ENCODE data around the gene PIP5K1B.
A peak's percentile ranks its signal among the peaks of the same experiment; 100 is the strongest.
"Not testable (repeated sequence)": the region's sequence is repeated elsewhere in the genome, so short reads cannot be mapped to it uniquely, and the experiment has no call there.

The PIP5K1B gene

DNA sequence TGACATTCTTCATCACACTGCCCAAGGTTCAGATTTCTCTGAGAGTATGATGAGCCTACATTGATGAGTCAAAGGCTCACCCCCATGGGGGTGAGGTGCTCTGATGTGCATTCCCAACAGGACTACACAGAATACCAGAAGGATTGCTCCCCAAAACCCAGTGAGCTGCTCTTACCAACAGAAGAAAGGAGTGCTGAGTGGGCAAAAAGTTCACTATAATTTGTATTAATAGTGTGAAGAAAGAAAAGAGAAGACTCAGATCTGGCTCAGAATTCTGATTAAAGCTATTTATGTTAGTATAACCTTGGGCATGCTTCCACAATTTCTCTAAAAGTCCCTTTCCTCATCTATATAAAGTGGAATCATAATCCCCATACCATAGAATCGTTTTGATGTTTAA, 262.8 kb downstream of the PIP5K1B start:
- DNase-seq: no peak

DNA sequence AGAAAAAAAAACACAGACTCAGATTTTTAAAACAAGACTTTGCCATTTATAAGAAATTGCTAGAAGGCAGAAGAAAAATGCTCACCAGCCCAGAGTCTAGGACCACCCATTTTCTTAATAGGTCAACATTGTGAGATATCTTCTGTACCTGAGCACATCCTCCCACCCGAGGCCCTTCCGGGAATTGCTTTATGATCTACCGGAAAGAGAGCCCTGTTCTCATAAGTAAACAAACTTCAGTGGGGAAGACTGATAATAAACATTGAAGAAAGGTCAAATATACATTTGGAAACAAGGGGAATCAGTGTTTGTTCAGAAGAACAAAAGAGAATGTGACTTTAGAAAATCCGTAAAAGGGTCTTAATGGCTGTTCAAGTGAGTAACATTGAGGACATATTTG, 264.5 kb downstream of the PIP5K1B start:
- DNase-seq: no peak

DNA sequence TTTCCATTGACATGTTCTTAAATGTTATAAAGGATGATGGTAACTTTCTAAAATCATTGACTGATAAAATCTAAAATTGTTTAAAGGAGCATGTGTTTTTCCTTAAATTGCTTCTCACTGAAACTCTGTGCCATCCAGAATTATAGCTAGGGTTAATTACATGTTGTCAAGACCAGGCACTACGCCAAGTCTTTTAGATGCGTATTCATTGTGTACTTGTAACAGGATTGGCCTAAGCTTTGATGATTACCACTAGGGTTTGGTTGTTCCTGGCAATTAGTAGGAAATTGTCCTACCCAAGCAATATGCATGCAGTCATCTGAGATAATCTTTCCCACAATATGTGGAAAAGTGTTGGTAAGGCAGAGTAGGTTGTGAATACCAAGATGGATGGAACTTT, 265.1 kb downstream of the PIP5K1B start:
- no peak for DNase-seq

DNA sequence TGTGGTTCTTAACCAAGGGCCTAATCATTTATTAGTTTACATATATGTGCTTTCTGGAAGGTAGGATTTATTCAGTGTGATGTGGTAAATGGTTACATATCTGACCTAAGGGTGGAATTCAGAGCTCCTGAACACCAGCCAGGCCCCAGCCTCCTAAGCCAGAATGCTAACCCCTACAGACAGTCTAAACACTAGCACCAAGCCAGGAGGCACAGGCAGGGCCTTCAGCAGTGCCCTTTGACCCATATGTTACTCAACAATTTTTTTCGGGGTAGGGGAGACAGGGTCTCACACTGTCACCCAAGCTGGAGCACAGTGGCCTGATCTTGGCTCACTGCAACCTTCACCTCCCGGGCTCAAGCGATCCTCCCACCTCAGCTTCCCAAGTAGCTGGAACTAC, 268.6 kb downstream of the PIP5K1B start:
- no peak for DNase-seq

DNA sequence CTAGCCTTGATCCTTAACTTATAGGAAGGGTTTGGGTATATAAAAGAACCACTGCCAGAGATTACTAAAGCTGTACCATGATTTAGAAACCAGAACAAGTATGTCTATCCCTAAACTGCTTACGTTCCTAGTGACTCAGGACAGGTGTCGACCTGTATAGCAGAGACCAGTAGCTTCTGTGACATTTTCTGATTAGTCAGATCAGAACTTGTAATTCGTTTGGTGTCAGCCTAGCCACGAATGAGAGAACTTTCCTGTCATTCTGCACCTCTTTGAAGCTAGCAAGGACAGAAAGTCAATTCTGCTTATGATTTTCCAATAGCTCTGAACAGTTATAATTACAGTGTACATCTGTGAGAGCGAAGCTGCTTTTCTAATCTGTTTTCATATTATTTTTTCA, 269.4 kb downstream of the PIP5K1B start:
- no peak for DNase-seq

DNA sequence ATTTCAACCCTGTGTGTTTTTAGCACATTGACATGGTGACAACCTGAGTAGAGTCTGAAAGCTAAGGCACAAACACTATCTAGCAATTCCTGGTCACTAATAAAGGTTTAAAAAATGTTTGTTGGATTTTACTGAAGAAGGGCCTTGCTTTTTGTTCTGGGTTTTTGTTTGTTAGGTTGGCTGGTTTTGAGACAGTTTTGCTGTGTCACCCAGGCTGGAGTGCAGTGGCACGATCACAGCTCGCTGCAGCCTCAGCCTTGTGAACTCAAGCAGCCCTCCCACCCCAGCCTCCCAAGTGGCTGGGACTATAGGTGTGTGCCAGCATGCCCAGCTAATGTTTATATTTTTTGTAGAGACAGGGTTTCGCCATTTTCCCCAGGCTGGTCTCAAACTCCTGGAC, 269.9 kb downstream of the PIP5K1B start:
- no peak for DNase-seq

DNA sequence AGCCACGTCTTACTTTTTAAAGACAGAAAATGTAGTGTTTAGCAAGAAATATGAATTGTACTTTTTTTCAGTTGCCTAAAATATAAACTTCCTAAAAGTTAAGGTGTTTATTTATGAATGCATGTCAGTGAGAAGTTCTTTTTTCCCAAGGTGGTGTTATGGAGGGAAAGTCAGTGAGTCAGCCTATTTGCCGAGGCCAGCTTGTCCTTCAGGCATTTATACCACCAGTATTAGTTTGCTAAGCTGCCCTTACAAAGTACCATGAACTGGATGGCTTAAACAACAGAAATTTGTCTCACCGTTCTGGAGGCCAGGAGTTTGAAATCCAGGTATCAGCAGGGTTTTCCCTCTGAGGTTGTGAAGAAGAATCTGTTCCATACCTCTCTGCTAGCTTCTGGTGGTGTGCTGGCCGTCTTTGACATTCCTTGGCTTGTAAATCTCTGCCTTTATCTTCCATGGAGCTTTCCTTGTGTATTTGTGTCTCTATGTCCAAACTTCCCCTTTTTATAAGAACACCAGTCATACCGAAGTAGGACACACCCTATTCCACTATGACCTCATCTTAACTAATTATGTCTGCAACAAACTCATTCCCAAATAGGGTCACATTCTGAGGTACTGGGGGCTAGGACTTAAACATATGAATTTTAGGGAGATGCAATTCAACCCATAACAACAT, 270.5 kb downstream of the PIP5K1B start:
- no peak for DNase-seq

DNA sequence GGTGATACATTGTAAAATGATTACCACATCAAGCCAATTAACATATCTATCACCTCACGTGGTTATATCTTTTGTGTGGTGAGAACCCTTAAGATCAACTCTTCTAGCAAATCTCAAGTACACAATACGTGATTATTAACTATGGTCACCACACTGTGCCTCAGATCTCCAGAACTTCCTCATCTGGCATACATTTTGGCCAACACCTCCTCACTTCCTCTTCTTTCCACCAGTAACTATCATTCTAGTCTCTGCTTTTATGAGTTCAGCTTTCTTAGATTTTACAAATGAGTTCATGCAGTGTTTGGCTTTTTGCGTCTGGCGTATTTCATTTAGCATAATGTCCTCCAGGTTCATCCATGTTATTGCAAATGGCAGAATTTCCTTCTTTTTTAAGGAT, 273.0 kb downstream of the PIP5K1B start:
- no peak for DNase-seq

DNA sequence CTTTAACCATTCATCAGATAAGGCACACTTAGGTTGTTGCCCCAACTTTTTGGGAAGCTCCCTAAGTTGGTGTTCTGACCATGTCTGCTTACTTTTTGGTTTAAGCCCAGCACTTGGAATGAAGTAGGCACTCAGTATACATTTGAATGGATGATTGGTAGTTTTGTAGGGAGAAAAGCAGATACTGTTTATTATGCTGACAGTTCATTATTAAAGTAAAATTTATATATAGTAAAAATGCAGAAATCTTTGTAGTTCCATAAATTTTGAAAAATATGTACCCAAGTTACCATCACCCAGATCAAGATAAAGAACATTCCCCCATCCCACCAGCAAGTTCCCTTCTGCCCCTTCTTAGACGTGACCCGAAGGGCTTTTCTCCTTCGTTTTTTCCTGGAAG, 273.5 kb downstream of the PIP5K1B start:
- no peak for DNase-seq

DNA sequence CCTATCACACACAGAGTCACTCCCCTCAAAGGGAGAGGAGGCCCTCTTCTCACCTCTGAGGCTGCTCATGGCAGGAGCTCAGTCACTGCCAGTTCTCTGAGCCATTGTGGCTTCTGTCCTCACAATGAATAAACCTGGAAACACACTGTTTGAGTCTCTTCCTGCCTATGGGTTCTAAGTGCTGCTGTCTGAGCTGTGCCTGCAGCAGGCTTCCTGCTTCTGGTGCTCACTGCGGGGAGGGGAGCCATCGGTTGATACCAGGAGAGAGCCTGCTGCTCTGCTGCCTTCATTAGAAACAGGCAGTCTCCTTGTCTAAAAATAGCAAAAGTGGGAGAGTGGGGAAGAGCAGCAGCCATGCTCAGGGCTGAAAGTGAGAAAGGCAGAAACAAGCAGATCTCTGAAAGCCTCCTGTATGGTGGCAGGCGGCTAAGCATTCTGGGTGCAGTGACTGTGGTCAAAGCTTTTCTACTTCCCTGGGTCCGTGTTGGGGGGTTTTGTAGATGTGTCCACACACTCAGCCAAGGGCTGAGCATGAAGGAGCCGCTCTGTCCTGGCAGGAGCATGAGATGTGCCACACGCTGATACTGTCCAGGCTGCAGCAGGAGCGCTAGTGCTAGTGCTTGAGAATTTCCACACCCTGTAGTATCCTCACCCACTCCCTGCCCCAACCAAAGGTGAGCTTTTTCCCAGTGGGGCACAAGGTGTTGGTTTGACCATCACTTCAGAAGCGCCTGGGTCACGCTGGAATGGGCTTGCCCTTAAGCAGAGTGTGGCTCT, 274.7 kb downstream of the PIP5K1B start:
- DNase-seq: no peak

DNA sequence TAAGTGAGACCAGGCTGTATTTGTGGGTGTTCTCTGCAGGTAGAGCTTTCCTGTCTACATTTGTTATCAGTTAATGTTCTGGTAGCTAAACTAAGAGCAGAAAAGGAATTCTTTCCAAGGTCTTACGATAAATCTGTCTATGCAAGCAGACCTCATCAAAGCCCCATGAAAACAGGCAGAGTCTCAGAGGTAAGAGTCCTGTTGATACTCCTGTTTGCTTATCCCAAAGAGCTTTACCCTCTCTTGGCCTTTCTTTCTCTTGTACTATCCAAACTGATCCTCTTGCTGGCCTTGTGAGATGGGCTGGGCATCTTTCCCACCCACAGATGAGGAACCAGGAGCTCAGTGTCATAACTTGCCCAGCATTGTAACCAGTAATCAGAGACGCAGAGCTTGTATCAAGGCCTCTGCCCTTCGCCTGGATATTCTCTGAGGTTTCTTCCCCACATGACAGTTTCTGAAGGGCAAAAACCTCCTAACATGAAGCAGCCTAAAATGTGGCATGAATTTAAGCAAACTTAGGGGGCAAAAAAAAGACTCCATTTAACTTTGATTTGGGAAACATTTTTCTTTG, 275.4 kb downstream of the PIP5K1B start:
- no peak for DNase-seq

DNA sequence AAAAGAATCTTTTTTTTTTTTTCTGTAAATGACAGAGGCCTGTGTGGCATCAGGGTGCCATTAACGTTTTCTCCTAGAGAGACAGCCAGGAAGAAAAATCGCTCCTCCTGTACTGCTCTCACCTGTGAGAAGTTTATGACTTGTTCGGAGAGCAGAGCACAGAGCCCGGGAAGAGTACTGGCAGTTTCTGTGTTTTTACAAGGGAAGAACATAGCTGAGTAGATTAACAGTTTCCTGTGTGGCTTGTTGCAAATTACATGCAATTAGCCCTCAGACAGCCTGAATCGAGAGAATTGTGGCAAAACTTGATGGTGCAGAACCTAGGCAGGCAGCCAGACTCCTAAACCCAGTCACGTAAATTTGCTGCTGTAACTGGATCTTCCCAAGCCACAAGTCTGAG, 276.7 kb downstream of the PIP5K1B start:
- DNase-seq: no peak

DNA sequence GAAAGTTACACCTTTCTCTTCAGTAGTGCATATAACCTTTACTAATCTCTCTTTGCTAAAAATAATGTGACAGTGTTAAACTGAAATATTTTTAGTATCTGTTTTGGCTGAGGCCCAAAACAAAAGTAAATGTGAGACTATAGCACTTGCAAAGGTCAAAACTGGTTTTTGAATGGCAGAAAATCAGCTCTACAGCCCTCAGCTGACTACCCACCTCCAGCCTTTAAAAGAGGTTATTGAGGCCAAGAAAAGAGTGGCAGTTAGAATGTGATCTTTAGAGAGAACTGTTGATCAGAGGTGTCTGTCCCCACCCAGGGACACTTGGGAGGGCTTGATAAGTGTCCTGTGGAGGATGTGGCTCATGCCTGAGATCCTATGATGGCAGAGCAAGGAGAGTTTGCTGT, 278.0 kb downstream of the PIP5K1B start:
- no peak for DNase-seq

DNA sequence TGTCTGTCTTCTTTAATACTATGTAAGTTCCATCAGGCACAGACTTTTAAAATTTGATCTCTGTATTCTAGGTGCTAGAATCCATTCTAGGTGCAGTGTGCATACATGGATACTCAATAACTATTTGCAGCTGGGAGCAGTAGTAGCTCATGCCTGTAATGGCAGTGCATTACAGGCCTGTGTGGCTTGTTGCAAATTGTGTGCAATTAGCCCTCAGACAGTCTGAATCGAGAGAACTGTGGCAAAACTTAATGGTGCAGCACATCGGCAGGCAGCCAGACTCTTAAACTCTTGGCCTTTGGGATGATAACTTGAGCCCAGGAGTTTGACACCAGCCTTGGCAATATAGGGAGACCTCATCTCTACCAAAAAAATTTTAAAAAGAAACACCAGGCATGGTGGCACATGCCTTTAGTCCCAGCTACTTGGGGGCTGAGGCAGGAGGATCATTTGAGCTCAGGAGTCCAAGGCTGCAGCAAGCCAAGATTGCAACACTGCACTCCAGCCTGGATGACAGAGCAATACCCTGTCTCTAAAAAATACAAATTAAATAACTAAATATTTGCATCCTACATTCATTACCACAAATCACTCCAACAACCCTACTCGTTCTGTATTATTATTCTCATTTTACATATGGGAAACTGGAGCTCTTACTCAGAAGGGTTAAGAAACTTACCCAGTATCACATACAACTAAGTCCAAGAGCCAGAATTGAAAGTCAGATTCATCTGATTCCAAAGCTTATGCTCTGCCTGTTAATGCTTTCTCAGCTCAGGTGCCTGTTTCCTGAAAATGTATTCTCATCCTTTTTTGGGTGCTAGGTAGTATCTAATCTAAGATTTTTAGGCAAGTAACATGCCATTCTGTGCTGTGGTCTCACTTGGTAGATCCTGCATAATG, 278.7 kb downstream of the PIP5K1B start:
- DNase-seq: no peak

DNA sequence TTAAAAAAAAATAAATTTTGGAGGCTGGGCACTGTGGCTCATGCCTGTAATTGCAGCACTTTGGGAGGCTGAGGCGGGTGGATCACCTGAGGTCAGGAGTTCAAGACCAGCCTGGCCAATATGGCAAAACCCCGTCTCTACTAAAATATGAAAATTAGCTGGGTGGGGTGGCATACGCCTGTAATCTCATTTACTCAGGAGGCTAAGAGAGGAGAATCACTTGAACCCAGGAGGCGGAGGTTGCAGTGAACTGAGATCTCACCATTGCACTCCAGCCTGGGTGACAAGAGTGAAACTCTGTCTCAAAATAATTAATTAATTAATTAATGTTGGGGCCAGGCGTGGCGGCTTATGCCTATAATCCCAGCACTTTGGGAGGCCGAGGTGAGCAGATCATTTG, 281.9 kb downstream of the PIP5K1B start:
- not testable (repeated sequence) for DNase-seq

DNA sequence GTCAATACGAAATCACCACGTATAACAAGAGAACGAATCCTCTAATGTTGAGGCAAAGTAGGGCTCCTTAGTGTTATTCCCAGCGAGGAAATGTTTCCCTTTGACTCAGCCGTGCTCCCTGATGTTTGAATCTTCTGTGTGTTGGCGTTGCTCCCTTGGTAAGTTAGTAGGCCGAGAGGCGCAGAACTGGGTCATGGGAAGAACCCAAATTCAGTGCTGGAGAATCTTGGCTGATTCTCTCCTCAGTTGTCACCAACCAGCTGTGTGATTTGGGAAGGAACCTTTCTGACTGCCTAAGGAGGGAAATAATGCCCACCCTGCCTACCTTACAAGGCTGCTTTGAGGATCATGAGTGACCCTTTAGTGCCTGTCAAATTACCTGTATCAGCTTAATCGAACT, 286.4 kb downstream of the PIP5K1B start:
- DNase-seq: no peak

DNA sequence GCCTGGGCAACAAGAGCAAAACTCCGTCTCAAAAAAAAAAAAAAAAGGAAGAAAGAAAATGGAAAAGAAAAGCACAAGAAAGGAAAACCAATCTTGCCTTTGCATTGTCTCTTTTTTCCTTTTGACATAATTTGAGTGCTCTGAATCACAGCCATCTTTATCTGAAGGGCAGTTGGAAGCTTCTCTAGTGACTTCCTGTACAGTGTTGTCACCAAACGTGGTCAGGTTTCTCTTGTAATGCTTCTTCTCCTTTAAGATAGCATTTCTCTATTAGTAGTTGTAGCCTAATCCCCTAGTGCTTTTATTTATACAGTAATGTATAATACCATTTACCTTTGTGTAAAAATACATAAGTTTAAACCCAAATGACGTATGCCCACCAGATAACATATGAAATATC, 290.7 kb downstream of the PIP5K1B start:
- no peak for DNase-seq

DNA sequence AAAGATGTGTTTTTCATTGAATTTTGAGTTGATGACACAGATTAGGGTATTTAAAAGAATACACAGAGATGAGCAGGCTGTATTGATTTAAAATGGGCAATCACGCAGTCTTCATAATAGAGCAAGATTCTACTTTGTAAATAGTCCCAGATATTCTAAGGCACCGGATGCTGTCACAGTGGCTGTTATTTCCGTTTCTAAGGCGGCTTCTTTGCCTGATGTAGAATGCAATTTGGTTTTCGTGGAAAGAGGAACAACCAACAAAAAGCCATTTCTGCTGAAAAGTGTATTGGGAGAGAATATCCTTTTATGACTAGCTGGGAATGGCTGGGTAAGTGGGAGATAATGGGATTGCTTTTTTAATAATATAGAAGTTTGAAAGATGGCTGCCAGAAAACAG, 291.4 kb downstream of the PIP5K1B start:
- no peak for DNase-seq

DNA sequence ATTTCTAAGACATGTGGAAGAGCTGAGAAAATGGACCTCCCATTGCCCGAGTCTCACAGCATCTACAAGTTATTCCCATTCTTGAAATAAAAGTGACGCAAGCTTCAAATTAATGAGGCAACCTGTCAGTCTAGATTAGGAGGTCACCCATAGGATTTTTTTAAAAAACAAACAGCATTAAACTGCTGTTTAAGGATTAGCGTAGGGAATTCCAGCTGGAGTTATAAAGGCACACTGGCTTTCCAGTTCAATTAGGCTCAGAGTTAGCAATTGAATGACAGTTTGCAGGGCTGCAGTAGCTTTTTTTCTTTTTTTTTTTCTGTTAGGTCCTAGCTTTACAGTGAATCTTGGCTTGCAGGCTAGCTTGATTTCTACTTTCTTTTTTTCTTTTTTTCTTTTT, 292.6 kb downstream of the PIP5K1B start:
- no peak for DNase-seq

DNA sequence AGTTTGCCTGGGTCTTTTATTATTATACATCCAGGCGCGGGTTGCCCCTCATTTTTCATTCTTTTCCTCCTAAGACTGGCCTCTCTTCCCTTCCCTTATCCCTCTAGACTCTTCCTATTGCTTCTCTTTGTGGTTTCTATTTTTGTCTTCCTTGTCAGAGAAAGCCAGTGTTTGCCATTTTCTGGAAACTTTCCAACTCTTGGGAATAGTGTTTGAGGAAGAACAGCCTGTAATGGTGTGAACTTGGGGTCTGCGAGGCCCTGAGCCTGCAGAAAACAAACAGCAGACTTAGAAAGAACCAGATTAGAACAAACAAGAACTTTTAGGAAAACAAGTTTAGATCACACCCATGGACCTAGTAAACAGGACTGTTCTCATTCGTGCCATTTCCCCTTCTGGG, 293.3 kb downstream of the PIP5K1B start:
- DNase-seq: no peak

DNA sequence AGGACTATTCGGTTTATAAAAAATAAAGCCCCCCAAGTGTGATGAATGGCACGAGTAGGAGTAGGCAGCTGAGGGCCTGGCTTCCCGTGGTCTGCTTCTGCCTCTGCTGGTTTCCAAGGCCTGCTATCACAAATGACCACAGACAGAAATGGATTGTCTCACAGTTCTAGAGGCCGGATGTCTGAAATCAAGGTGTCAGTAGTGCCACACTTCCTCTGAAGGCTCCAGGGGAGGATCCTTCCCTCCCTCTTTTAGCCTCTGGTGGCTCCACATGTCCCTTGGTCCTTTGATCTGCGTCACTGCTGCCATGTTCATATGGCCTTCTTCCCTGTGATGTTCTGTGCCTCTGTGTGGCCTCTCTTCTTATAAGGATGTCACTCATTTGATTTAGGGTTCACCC, 293.8 kb downstream of the PIP5K1B start:
- no peak for DNase-seq

DNA sequence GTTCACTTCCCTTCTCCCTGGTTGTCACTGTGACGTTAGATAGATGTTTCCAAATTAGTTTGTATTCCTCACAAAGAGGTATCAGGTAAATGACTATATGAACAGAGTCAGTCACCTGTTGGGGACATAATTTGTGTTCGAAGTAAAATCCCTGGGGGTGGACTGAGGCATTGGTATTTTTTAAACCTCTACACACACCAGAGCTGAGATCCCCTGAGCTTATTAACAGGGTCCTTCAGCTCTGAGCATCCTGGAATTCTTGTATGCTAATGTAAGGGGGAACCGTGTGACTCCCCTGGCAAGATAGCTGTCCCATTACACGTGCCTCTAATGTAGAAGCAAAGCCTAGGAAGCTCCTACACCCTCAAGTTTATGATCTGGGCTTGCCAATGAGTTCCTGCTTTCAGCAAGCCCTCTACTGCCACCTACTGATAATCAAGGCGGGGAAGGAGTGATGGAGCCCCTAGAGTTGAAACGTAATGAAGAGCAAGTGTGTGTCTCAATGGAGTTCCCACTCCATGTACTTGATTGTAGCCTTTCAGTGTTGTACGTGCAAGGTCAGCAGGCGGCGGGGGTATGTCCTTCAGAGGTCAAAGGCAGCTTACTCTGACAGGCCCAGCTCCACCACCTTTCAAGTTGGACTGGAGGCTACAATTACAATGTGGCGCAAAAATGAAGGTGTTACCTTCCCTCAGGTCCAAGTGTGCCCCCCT, 294.5 kb downstream of the PIP5K1B start:
- DNase-seq: peak; percentile 47

DNA sequence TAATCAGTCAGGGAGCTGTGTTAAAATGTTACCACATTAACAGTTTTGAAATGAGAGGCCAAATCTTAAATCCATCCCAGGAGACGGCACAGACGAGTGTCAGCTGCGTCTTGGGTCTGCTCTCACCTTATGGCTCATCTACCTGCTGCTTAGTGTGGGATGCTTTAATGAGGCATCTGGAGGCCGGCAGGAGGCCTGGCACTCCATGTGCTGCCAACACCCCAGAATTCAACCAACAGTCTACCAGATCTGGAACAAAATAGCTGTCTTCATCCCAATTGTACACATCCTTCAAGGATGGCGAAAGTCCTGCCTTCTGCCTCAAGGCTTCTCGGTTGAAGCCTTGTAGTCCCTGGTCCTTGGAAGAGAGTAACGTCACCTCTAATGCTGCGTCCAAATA, 296.9 kb downstream of the PIP5K1B start:
- no peak for DNase-seq

Data from activated CD8-positive, alpha-beta memory T cell treated with anti-CD3 and anti-CD28 coated beads, Interleukin-2, amount 50 U/mL, for 4 hours (primary cell).